ENCODE measurements around the gene SMC1B.
A peak's percentile ranks its signal among the peaks of the same experiment; 100 is the strongest.
"Not testable (repeated sequence)": the region's sequence is repeated elsewhere in the genome, so short reads cannot be mapped to it uniquely, and the experiment has no call there.

Gene SMC1B

GRCh38 chr22:45445031-45445710 lies 31.8 kb upstream of the SMC1B start:
- no peak overlapping the region for H3K4me3 ChIP-seq (ENCODE audit: low read depth in 1 of 2, low read length in 2 of 2)
- H3K9me3 ChIP-seq (ENCODE audit: control insufficient read depth in 1 of 2, low read length in 2 of 2): no peaks in the 10 kb centered on the region
- H3K4me1 ChIP-seq (ENCODE audit: control insufficient read depth in 1 of 2, insufficient read depth in 2 of 2, low read length in 2 of 2): peaks cover 3 to 6% of the 10 kb centered on the region in 2 donors
- no peaks in the 10 kb centered on the region for H3K27me3 ChIP-seq (ENCODE audit: control insufficient read depth in 1 of 2, insufficient read depth in 2 of 2, low read length in 2 of 2)
- H3K36me3 ChIP-seq (ENCODE audit: control insufficient read depth in 1 of 2, insufficient read depth in 2 of 2, low read length in 2 of 2): no peaks in the 10 kb centered on the region
- H3K9ac ChIP-seq (ENCODE audit: low read depth in 1 of 2, low read length in 2 of 2): no peak overlapping the region
- no peak overlapping the region for H3K27ac ChIP-seq (ENCODE audit: low read depth, low read length)

GRCh38 chr22:45444168-45444567 lies 30.8 kb upstream of the SMC1B start:
- peaks cover 3 to 6% of the 10 kb centered on the region in 2 donors for H3K4me1 ChIP-seq (ENCODE audit: control insufficient read depth in 1 of 2, insufficient read depth in 2 of 2, low read length in 2 of 2)

GRCh38 chr22:45442116-45442515 lies 28.7 kb upstream of the SMC1B start:
- no peak overlapping the region for H3K4me3 ChIP-seq (ENCODE audit: low read depth in 1 of 2, low read length in 2 of 2)
- H3K9me3 ChIP-seq (ENCODE audit: control insufficient read depth in 1 of 2, low read length in 2 of 2): no peaks in the 10 kb centered on the region
- no peak overlapping the region for H3K9ac ChIP-seq (ENCODE audit: low read depth in 1 of 2, low read length in 2 of 2)
- no peak overlapping the region for H3K27ac ChIP-seq (ENCODE audit: low read depth, low read length)
- no peaks in the 10 kb centered on the region for H3K36me3 ChIP-seq (ENCODE audit: control insufficient read depth in 1 of 2, insufficient read depth in 2 of 2, low read length in 2 of 2)
- no peaks in the 10 kb centered on the region for H3K27me3 ChIP-seq (ENCODE audit: control insufficient read depth in 1 of 2, insufficient read depth in 2 of 2, low read length in 2 of 2)
- peaks cover 3 to 6% of the 10 kb centered on the region in 2 donors for H3K4me1 ChIP-seq (ENCODE audit: control insufficient read depth in 1 of 2, insufficient read depth in 2 of 2, low read length in 2 of 2)

More at GRCh38 chr22:45444168-45444567, 30.8 kb upstream of the SMC1B start:
- H3K27ac ChIP-seq (ENCODE audit: low read depth, low read length): no peak overlapping the region
- no peaks in the 10 kb centered on the region for H3K9me3 ChIP-seq (ENCODE audit: control insufficient read depth in 1 of 2, low read length in 2 of 2)
- no peaks in the 10 kb centered on the region for H3K36me3 ChIP-seq (ENCODE audit: control insufficient read depth in 1 of 2, insufficient read depth in 2 of 2, low read length in 2 of 2)
- H3K4me3 ChIP-seq (ENCODE audit: low read depth in 1 of 2, low read length in 2 of 2): no peak overlapping the region
- H3K9ac ChIP-seq (ENCODE audit: low read depth in 1 of 2, low read length in 2 of 2): no peak overlapping the region
- no peaks in the 10 kb centered on the region for H3K27me3 ChIP-seq (ENCODE audit: control insufficient read depth in 1 of 2, insufficient read depth in 2 of 2, low read length in 2 of 2)

GRCh38 chr22:45441138-45441537 lies 27.7 kb upstream of the SMC1B start:
- no peak overlapping the region for H3K27ac ChIP-seq (ENCODE audit: low read depth, low read length)

GRCh38 chr22:45440688-45441087 lies 27.3 kb upstream of the SMC1B start:
- not testable (repeated sequence) for H3K27ac ChIP-seq (ENCODE audit: low read depth, low read length); H3K36me3 ChIP-seq (ENCODE audit: control insufficient read depth in 1 of 2, insufficient read depth in 2 of 2, low read length in 2 of 2); H3K4me3 ChIP-seq (ENCODE audit: low read depth in 1 of 2, low read length in 2 of 2); H3K9me3 ChIP-seq (ENCODE audit: control insufficient read depth in 1 of 2, low read length in 2 of 2); H3K4me1 ChIP-seq (ENCODE audit: control insufficient read depth in 1 of 2, insufficient read depth in 2 of 2, low read length in 2 of 2); H3K27me3 ChIP-seq (ENCODE audit: control insufficient read depth in 1 of 2, insufficient read depth in 2 of 2, low read length in 2 of 2); H3K9ac ChIP-seq (ENCODE audit: low read depth in 1 of 2, low read length in 2 of 2)

More at GRCh38 chr22:45441138-45441537, 27.7 kb upstream of the SMC1B start:
- Histone ChIP-seq H3K4me3 (ENCODE audit: low read depth in 1 of 2, low read length in 2 of 2) (no peak overlapping the region), H3K4me1 (ENCODE audit: control insufficient read depth in 1 of 2, insufficient read depth in 2 of 2, low read length in 2 of 2) (peaks cover 3 to 6% of the 10 kb centered on the region in 2 donors), H3K9ac (ENCODE audit: low read depth in 1 of 2, low read length in 2 of 2) (no peak overlapping the region), H3K36me3 (ENCODE audit: control insufficient read depth in 1 of 2, insufficient read depth in 2 of 2, low read length in 2 of 2) (no peaks in the 10 kb centered on the region), H3K9me3 (ENCODE audit: control insufficient read depth in 1 of 2, low read length in 2 of 2) (no peaks in the 10 kb centered on the region), H3K27me3 (ENCODE audit: control insufficient read depth in 1 of 2, insufficient read depth in 2 of 2, low read length in 2 of 2) (no peaks in the 10 kb centered on the region)

- H3K4me1 ChIP-seq (ENCODE audit: control insufficient read depth in 1 of 2, insufficient read depth in 2 of 2, low read length in 2 of 2): peaks cover 8 to 14% of the 10 kb centered on the region in 2 donors
- no peaks in the 10 kb centered on the region for H3K36me3 ChIP-seq (ENCODE audit: control insufficient read depth in 1 of 2, insufficient read depth in 2 of 2, low read length in 2 of 2)
- no peak overlapping the region for H3K9ac ChIP-seq (ENCODE audit: low read depth in 1 of 2, low read length in 2 of 2)
- H3K9me3 ChIP-seq (ENCODE audit: control insufficient read depth in 1 of 2, low read length in 2 of 2): no peaks in the 10 kb centered on the region
- no peaks in the 10 kb centered on the region for H3K27me3 ChIP-seq (ENCODE audit: control insufficient read depth in 1 of 2, insufficient read depth in 2 of 2, low read length in 2 of 2)
- H3K4me3 ChIP-seq (ENCODE audit: low read depth in 1 of 2, low read length in 2 of 2): no peak overlapping the region
- H3K27ac ChIP-seq (ENCODE audit: low read depth, low read length): no peak overlapping the region
Measured at GRCh38 chr22:45438336-45438735, 24.9 kb upstream of the SMC1B start.

GRCh38 chr22:45436871-45437517 lies 23.6 kb upstream of the SMC1B start:
- H3K27me3 ChIP-seq (ENCODE audit: control insufficient read depth in 1 of 2, insufficient read depth in 2 of 2, low read length in 2 of 2); H3K9me3 ChIP-seq (ENCODE audit: control insufficient read depth in 1 of 2, low read length in 2 of 2); H3K4me3 ChIP-seq (ENCODE audit: low read depth in 1 of 2, low read length in 2 of 2); H3K36me3 ChIP-seq (ENCODE audit: control insufficient read depth in 1 of 2, insufficient read depth in 2 of 2, low read length in 2 of 2); H3K27ac ChIP-seq (ENCODE audit: low read depth, low read length); H3K9ac ChIP-seq (ENCODE audit: low read depth in 1 of 2, low read length in 2 of 2): not testable (repeated sequence)
- peaks cover 8 to 14% of the 10 kb centered on the region in 2 donors for H3K4me1 ChIP-seq (ENCODE audit: control insufficient read depth in 1 of 2, insufficient read depth in 2 of 2, low read length in 2 of 2)

GRCh38 chr22:45435544-45436139 lies 22.2 kb upstream of the SMC1B start:
- no peaks in the 10 kb centered on the region for H3K36me3 ChIP-seq (ENCODE audit: control insufficient read depth in 1 of 2, insufficient read depth in 2 of 2, low read length in 2 of 2)
- no peak overlapping the region for H3K27ac ChIP-seq (ENCODE audit: low read depth, low read length)
- peak overlapping the region; percentile 33 to 67 for H3K9ac ChIP-seq (ENCODE audit: low read depth in 1 of 2, low read length in 2 of 2)
- peaks cover 6 to 9% of the 10 kb centered on the region in 2 donors for H3K4me1 ChIP-seq (ENCODE audit: control insufficient read depth in 1 of 2, insufficient read depth in 2 of 2, low read length in 2 of 2)
- no peaks in the 10 kb centered on the region for H3K9me3 ChIP-seq (ENCODE audit: control insufficient read depth in 1 of 2, low read length in 2 of 2)
- peak overlapping the region in 1 of 2 donors; percentile 56 for H3K4me3 ChIP-seq (ENCODE audit: low read depth in 1 of 2, low read length in 2 of 2)
- no peaks in the 10 kb centered on the region for H3K27me3 ChIP-seq (ENCODE audit: control insufficient read depth in 1 of 2, insufficient read depth in 2 of 2, low read length in 2 of 2)

GRCh38 chr22:45434981-45435380 lies 21.6 kb upstream of the SMC1B start:
- Histone ChIP-seq H3K4me3 (ENCODE audit: low read depth in 1 of 2, low read length in 2 of 2) (no peak overlapping the region), H3K9ac (ENCODE audit: low read depth in 1 of 2, low read length in 2 of 2) (peak overlapping the region in 1 of 2 donors; percentile 33), H3K36me3 (ENCODE audit: control insufficient read depth in 1 of 2, insufficient read depth in 2 of 2, low read length in 2 of 2) (no peaks in the 10 kb centered on the region), H3K9me3 (ENCODE audit: control insufficient read depth in 1 of 2, low read length in 2 of 2) (no peaks in the 10 kb centered on the region), H3K27me3 (ENCODE audit: control insufficient read depth in 1 of 2, insufficient read depth in 2 of 2, low read length in 2 of 2) (no peaks in the 10 kb centered on the region), H3K27ac (ENCODE audit: low read depth, low read length) (no peak overlapping the region), H3K4me1 (ENCODE audit: control insufficient read depth in 1 of 2, insufficient read depth in 2 of 2, low read length in 2 of 2) (peaks cover 5 to 7% of the 10 kb centered on the region in 2 donors)

- no peak overlapping the region for H3K9ac ChIP-seq (ENCODE audit: low read depth in 1 of 2, low read length in 2 of 2)
- H3K9me3 ChIP-seq (ENCODE audit: control insufficient read depth in 1 of 2, low read length in 2 of 2): peaks cover 0 to 4% of the 10 kb centered on the region in 2 donors
- no peaks in the 10 kb centered on the region for H3K36me3 ChIP-seq (ENCODE audit: control insufficient read depth in 1 of 2, insufficient read depth in 2 of 2, low read length in 2 of 2)
- H3K4me1 ChIP-seq (ENCODE audit: control insufficient read depth in 1 of 2, insufficient read depth in 2 of 2, low read length in 2 of 2): peaks cover 5 to 7% of the 10 kb centered on the region in 2 donors
- H3K4me3 ChIP-seq (ENCODE audit: low read depth in 1 of 2, low read length in 2 of 2): no peak overlapping the region
- H3K27me3 ChIP-seq (ENCODE audit: control insufficient read depth in 1 of 2, insufficient read depth in 2 of 2, low read length in 2 of 2): no peaks in the 10 kb centered on the region
- H3K27ac ChIP-seq (ENCODE audit: low read depth, low read length): no peak overlapping the region
Measured at GRCh38 chr22:45430871-45431270, 17.5 kb upstream of the SMC1B start.
